Testis (tissue), 2 donors: ENCODE results near the gene NEO1.

Source experiments
- POLR2A ChIP-seq: fragments of 450-650 bp; IDR thresholded peaks from one replicate; pipeline ENCODE4 v1.6.1; 2017; ENCODE audit warnings: antibody characterized with exemption, mild to moderate bottlenecking, moderate library complexity
- TF ChIP-seq, protein P1 (sequence below), 3 experiments: fragments of 450-650 bp in 2 of 3; fragments of 200-600 bp in 1 of 3; sonication (generic) in 1 of 3; IDR thresholded peaks; one replicate each; pipeline ENCODE4 v1.5.1; 2016 to 2019; ENCODE audit warnings: antibody characterized with exemption in 3 of 3, mild to moderate bottlenecking in 2 of 3, moderate library complexity in 1 of 3

DNA sequence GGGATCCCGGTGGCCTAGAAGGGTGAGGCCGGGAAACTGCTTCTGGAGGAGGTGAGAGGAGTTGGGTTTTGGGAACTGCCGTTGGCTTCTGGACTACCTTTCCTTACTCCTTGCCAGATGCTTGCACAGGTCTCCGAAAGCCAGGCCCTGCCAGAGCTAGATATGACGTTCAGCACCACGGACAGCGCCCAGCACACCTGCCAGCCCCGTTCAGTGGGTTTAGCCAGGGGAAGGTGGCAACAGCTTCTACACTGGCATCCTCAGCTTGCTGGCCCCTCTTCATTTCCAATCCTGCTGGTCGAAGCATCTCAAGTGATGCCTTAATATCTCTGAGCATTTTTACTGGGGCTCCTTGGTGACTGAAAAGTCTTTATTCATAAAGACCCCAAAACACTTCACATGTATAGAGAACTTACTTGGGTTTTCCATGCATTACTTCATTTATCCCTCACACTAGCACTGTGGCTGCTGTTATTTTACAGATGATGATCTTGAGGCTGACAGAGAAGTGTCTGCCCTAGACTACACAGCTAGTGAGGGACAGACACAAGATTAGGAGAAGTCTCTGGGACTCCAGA is 294.6 kb downstream of the NEO1 start:
- TF ChIP-seq, protein P1, sequence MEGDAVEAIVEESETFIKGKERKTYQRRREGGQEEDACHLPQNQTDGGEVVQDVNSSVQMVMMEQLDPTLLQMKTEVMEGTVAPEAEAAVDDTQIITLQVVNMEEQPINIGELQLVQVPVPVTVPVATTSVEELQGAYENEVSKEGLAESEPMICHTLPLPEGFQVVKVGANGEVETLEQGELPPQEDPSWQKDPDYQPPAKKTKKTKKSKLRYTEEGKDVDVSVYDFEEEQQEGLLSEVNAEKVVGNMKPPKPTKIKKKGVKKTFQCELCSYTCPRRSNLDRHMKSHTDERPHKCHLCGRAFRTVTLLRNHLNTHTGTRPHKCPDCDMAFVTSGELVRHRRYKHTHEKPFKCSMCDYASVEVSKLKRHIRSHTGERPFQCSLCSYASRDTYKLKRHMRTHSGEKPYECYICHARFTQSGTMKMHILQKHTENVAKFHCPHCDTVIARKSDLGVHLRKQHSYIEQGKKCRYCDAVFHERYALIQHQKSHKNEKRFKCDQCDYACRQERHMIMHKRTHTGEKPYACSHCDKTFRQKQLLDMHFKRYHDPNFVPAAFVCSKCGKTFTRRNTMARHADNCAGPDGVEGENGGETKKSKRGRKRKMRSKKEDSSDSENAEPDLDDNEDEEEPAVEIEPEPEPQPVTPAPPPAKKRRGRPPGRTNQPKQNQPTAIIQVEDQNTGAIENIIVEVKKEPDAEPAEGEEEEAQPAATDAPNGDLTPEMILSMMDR (IDR thresholded peaks at IDR 0.05): no peak
- no peak for TF ChIP-seq POLR2A
